Trophoblast cell (in vitro differentiated cells and primary cell): Measurements from ENCODE around the gene GPR137.
A peak's percentile ranks its signal among the peaks of the same experiment; 100 is the strongest.

ENCODE experiments used
- DNase-seq, 2 donors: peaks; one replicate each; pipeline ENCODE4 v3.0.0-alpha.2; 2016
- H2AFZ ChIP-seq: 2 replicates; pipeline ENCODE4 v1.6.1; 2013; ENCODE audit warnings: low read length, moderate library complexity, mild to moderate bottlenecking; ENCODE audit not compliant: insufficient read depth, poor library complexity
- H2AK5ac ChIP-seq: 2 replicates; pipeline ENCODE4 v1.6.1; 2013; ENCODE audit warnings: mild to moderate bottlenecking, low read length
- H2BK120ac ChIP-seq: 2 replicates; pipeline ENCODE4 v1.6.1; 2013; ENCODE audit warnings: low read length, mild to moderate bottlenecking, moderate library complexity; ENCODE audit not compliant: insufficient read depth, poor library complexity
- H2BK12ac ChIP-seq: 2 replicates; pipeline ENCODE4 v1.6.1; 2013; ENCODE audit warnings: mild to moderate bottlenecking, low read length, moderate library complexity
- H2BK5ac ChIP-seq: 2 replicates; pipeline ENCODE4 v1.6.1; 2013; ENCODE audit warnings: low read length, low read depth, moderate library complexity, mild to moderate bottlenecking; ENCODE audit not compliant: poor library complexity
- H3K14ac ChIP-seq: 2 replicates; pipeline ENCODE4 v1.6.1; 2013; ENCODE audit warnings: mild to moderate bottlenecking, low read length
- H3K18ac ChIP-seq: 2 replicates; pipeline ENCODE4 v1.6.1; 2013; ENCODE audit warnings: mild to moderate bottlenecking, low read length
- H3K23ac ChIP-seq: 2 replicates; pipeline ENCODE4 v1.6.1; 2013; ENCODE audit warnings: low read length
- H3K27ac ChIP-seq: 2 replicates; pipeline ENCODE4 v1.5.1; 2013; ENCODE audit warnings: low read depth, mild to moderate bottlenecking, inconsistent platforms, low read length, moderate library complexity
- H3K27me3 ChIP-seq: 2 replicates; pipeline ENCODE4 v1.6.1; 2013; ENCODE audit warnings: inconsistent platforms, mild to moderate bottlenecking, low read length, moderate library complexity; ENCODE audit not compliant: insufficient read depth
- H3K36me3 ChIP-seq, 2 experiments: 1 replicate in 1 of 2; 2 replicates in 1 of 2; pipeline ENCODE4 v1.6.1; 2013; ENCODE audit warnings: low read length in 2 of 2, mild to moderate bottlenecking in 2 of 2, moderate library complexity in 1 of 2; ENCODE audit not compliant: insufficient read depth in 2 of 2, control insufficient read depth in 1 of 2
- H3K4ac ChIP-seq: 2 replicates; pipeline ENCODE4 v1.6.1; 2013; ENCODE audit warnings: low read depth, mild to moderate bottlenecking, low read length, moderate library complexity
- H3K4me1 ChIP-seq, 2 experiments: 1 replicate in 1 of 2; 2 replicates in 1 of 2; pipeline ENCODE4 v1.6.1; 2013; ENCODE audit warnings: low read length in 2 of 2, mild to moderate bottlenecking in 2 of 2, moderate library complexity in 1 of 2; ENCODE audit not compliant: insufficient read depth in 2 of 2, control insufficient read depth in 1 of 2
- H3K4me2 ChIP-seq: 2 replicates; pipeline ENCODE4 v1.6.1; 2013; ENCODE audit warnings: inconsistent platforms, mild to moderate bottlenecking, low read length, moderate library complexity
- H3K4me3 ChIP-seq: 2 replicates; pipeline ENCODE4 v1.5.1; 2013; ENCODE audit warnings: mild to moderate bottlenecking, low read depth, low read length, inconsistent platforms
- H3K79me1 ChIP-seq: one replicate; pipeline ENCODE4 v1.6.1; 2013; ENCODE audit warnings: low read length
- H3K79me2 ChIP-seq: 2 replicates; pipeline ENCODE4 v1.6.1; 2013; ENCODE audit warnings: low read length, mild to moderate bottlenecking; ENCODE audit not compliant: control insufficient read depth, insufficient read depth, poor library complexity
- H3K9ac ChIP-seq: 2 replicates; pipeline ENCODE4 v1.6.1; 2013; ENCODE audit warnings: mild to moderate bottlenecking, low read length
- H3K9me3 ChIP-seq: 2 replicates; pipeline ENCODE4 v1.6.1; 2013; ENCODE audit warnings: low read depth, mild to moderate bottlenecking, control low read depth, inconsistent platforms, low read length; ENCODE audit not compliant: insufficient read depth
- H4K12ac ChIP-seq: 2 replicates; pipeline ENCODE4 v1.6.1; 2013; ENCODE audit warnings: low read depth, mild to moderate bottlenecking, low read length, moderate library complexity
- H4K8ac ChIP-seq: 2 replicates; pipeline ENCODE4 v1.6.1; 2013; ENCODE audit warnings: low read depth, mild to moderate bottlenecking, low read length, moderate library complexity
- H4K91ac ChIP-seq: one replicate; pipeline ENCODE4 v1.6.1; 2013; ENCODE audit warnings: low read depth, mild to moderate bottlenecking, low read length, moderate library complexity
- WGBS: extraction: QIAGEN DNeasy Blood & Tissue Kit; methylation state at CpG from one replicate; pipeline ENCODE4 v1.1.7; 2013; ENCODE audit warnings: missing lambda C conversion rate; ENCODE audit not compliant: insufficient read length, insufficient coverage; ENCODE audit errors: extremely low coverage; 5-methylcytosine and 5-hydroxymethylcytosine counted together

Gene GPR137

DNA sequence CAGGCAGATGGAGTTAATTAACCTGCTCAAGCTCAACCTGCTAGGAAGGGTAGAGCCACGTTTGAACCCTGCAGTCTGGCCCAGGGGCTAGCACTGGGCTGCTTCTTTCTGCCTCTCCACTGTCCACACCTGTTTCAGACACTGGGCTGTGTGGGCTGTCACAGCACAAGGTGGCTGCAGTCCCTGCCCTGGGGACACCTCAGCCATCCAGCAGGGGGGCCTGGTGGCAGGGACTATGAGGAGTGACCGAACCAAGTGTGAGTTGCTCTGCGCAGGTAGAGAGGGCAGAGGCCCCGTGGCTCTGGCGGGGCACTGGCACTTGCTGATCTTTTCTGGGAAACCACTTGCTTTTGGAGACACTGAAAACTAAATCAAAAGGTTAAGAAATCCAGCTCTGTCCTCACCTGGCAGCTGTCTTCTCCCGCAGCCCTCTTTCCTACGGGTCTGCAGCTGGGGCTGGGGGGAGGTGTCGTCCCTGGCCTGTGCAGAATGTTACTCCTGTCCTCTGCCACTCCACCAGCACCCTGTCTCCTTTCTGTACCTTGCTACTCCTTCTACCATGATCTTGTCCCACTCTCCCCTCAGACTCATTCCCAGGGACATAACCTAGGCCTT, 7.0 kb upstream of the GPR137 start:
- H4K91ac ChIP-seq = no peak overlapping the region
- WGBS = no CpG with 5 or more reads among the region's 8 CpGs
- H3K27ac ChIP-seq = no peak overlapping the region
- peak overlapping the region; percentile 17 for H3K23ac ChIP-seq
- H2BK5ac ChIP-seq = no peak overlapping the region
- no peak overlapping the region for H2BK120ac ChIP-seq
- H3K4me1 ChIP-seq = peaks cover 14 to 18% of the 10 kb centered on the region in 2 experiments
- no peak overlapping the region for H3K4me2 ChIP-seq
- H3K9ac ChIP-seq = no peak overlapping the region
- H4K8ac ChIP-seq = no peak overlapping the region
- H3K14ac ChIP-seq = no peak overlapping the region
- H3K36me3 ChIP-seq = peaks cover 20 to 24% of the 10 kb centered on the region in 2 experiments
- no peak overlapping the region for H2AFZ ChIP-seq
- H2AK5ac ChIP-seq = no peak overlapping the region
- no peak overlapping the region for H3K18ac ChIP-seq
- H3K79me2 ChIP-seq = no peaks in the 10 kb centered on the region
- DNase-seq = peak; percentile 78 to 81
- peaks cover 2% of the 10 kb centered on the region for H3K9me3 ChIP-seq
- H4K12ac ChIP-seq = no peak overlapping the region
- H3K4me3 ChIP-seq = no peak overlapping the region
- H2BK12ac ChIP-seq = no peak overlapping the region
- peaks cover 9% of the 10 kb centered on the region for H3K79me1 ChIP-seq
- no peak overlapping the region for H3K4ac ChIP-seq
- H3K27me3 ChIP-seq = no peaks in the 10 kb centered on the region

DNA sequence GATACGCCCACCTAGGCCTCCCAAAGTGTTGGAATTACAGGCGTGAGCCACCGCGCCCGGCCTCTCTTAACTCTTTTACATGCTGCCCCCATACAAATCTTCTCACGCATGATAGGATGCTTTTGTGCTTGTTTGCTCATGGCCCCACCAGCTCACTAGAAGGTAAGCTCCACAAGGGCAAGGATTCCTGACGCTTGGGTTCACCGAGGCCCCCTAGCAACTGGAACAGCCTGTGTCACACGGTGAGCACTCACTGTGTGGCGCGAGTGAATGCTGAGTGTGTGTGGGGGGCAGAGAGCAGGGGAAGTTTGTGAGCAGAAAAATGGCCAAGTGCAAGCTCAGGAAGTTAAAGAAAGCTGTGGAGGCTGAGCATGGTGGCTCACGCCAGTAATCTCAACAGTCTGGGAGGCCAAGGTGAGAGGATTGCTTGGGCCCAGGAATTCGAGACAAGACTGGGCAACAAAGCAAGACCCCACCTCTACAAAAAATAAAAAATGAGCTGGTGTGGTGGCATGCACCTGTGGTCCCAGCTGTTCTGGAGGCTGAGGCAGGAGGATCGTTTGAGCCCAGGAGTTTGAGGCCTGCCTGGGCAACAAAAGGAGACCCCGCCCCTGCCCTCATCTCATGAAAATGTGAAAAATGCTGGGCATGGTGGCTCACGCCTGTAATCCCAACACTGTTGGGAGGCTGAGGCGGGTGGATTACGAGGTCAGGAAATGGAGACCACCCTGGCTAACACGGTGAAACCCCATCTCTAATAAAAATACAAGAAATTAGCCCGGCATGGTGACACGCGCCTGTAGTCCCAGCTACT, 3.5 kb upstream of the GPR137 start:
- no CpG with 5 or more reads among the region's 22 CpGs for WGBS
- no peak overlapping the region for H2BK120ac ChIP-seq
- H3K27me3 ChIP-seq = no peaks in the 10 kb centered on the region
- DNase-seq = peak; percentile 67 to 82
- no peak overlapping the region for H4K91ac ChIP-seq
- no peak overlapping the region for H4K8ac ChIP-seq
- no peak overlapping the region for H3K4me3 ChIP-seq
- no peak overlapping the region for H3K4ac ChIP-seq
- H3K27ac ChIP-seq = no peak overlapping the region
- no peak overlapping the region for H4K12ac ChIP-seq
- no peak overlapping the region for H2AK5ac ChIP-seq
- peaks cover 14% of the 10 kb centered on the region for H3K79me1 ChIP-seq
- H3K36me3 ChIP-seq = peaks cover 14 to 16% of the 10 kb centered on the region in 2 experiments
- peaks cover 7% of the 10 kb centered on the region for H3K79me2 ChIP-seq
- no peak overlapping the region for H2AFZ ChIP-seq
- no peak overlapping the region for H2BK5ac ChIP-seq
- H3K14ac ChIP-seq = no peak overlapping the region
- H3K9ac ChIP-seq = no peak overlapping the region
- H3K18ac ChIP-seq = no peak overlapping the region
- H3K4me1 ChIP-seq = peaks cover 14 to 18% of the 10 kb centered on the region in 2 experiments
- no peak overlapping the region for H2BK12ac ChIP-seq
- H3K9me3 ChIP-seq = peaks cover 2% of the 10 kb centered on the region
- no peak overlapping the region for H3K4me2 ChIP-seq
- no peak overlapping the region for H3K23ac ChIP-seq

DNA sequence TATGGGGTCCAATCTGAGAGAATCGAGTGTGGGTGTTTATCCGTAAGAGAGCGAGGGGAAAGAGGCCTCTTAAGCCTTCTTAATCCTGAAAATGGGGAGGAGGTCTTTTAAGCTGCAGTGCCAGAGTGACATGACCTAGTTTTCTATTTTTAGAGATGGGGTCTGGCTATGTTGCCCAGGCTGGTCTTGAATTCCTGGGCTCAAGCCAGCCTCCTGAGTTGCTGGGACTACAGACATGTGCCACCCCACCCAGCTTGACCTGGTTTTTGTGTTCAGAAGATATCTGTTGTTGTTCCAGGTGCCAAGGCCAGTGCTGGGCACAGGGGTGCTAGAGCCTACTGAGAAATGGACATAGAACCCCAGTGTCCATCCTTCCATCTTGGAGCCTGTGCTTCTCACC, 2.6 kb upstream of the GPR137 start:
- no peak overlapping the region for H4K8ac ChIP-seq
- no peak overlapping the region for H3K4me2 ChIP-seq
- H3K4ac ChIP-seq = no peak overlapping the region
- peaks cover 14% of the 10 kb centered on the region for H3K79me1 ChIP-seq
- H3K18ac ChIP-seq = no peak overlapping the region
- no peak overlapping the region for H2BK120ac ChIP-seq
- H3K23ac ChIP-seq = no peak overlapping the region
- H3K4me1 ChIP-seq = peaks cover 14 to 18% of the 10 kb centered on the region in 2 experiments
- no peak overlapping the region for H2BK5ac ChIP-seq
- no peak overlapping the region for H3K4me3 ChIP-seq
- H4K12ac ChIP-seq = no peak overlapping the region
- no peak overlapping the region for H2AFZ ChIP-seq
- H3K27me3 ChIP-seq = no peaks in the 10 kb centered on the region
- peaks cover 7% of the 10 kb centered on the region for H3K79me2 ChIP-seq
- H2BK12ac ChIP-seq = no peak overlapping the region
- no peak overlapping the region for H4K91ac ChIP-seq
- WGBS = no CpG with 5 or more reads among the region's 3 CpGs
- H3K9me3 ChIP-seq = peaks cover 2% of the 10 kb centered on the region
- H2AK5ac ChIP-seq = peak overlapping the region; percentile 50
- no peak for DNase-seq
- no peak overlapping the region for H3K9ac ChIP-seq
- peaks cover 14 to 18% of the 10 kb centered on the region in 2 experiments for H3K36me3 ChIP-seq
- no peak overlapping the region for H3K14ac ChIP-seq
- no peak overlapping the region for H3K27ac ChIP-seq

DNA sequence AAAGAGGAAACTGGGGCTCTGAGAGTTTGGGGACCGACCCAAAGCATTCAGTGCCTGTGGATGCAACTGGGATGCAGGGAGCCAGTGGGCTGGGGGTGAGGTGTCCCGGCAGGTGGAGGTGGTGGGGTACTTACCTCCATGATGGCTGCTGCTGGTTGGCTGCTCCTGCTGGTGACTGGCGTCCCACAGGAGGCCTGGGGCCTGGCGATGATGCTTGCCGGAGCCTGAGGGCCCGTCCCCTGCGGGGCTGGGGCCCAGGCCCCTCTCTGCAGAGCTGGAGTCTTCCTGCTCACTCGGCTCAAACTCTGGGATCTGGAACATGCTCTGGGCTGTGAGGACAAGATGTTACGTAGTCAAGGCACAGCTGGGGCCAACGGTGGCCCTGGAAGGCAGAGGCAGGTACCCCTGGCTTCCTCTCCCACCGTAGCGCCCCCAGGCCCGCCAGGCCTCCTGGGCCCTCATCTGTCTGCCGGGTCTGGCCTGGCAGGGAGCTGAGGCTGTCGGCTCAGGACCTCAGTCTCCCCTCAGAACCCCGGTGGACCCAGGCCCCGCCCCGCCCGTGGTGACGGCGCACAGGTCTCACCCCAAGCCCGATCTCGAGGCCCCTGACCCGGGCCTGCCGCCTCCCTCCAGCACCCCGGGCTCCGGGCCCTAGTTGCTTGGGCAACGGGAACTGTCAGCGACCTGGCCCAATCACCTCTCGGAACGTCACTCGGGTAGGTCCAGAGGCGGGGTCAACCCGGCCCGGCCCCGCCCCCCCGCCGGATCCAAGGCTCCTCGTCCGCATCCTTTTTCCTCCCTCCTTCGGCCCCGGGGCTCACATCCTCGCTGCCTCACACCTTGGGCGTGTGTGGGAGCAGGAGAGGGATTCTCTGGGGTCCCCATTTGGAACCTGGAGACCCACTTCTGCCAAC, 1.3 kb upstream of the GPR137 start, which contains the start of gene BAD:
TSS of gene BAD (minus strand) at position 618 of the 914 bp plus-strand sequence. CDS start at position 321, 297 bp downstream.
- peaks cover 14 to 18% of the 10 kb centered on the region in 2 experiments for H3K4me1 ChIP-seq
- peaks cover 14% of the 10 kb centered on the region for H3K79me1 ChIP-seq
- peak within 1 kb of the TSS; percentile 77 for H3K27ac ChIP-seq
- peak within 1 kb of the TSS; percentile 83 for H3K18ac ChIP-seq
- H2BK120ac ChIP-seq = peak within 1 kb of the TSS; percentile 59
- H3K4me2 ChIP-seq = peak within 1 kb of the TSS; percentile 100
- H2BK5ac ChIP-seq = peak within 1 kb of the TSS; percentile 63
- H3K4me3 ChIP-seq = peak within 1 kb of the TSS; percentile 86
- H3K36me3 ChIP-seq = peaks cover 7 to 16% of the 10 kb centered on the region in 2 experiments
- peak within 1 kb of the TSS; percentile 81 for H4K8ac ChIP-seq
- H3K23ac ChIP-seq = no peak within 1 kb of the TSS
- H3K14ac ChIP-seq = peak within 1 kb of the TSS; percentile 78
- peak within 1 kb of the TSS; percentile 16 for H2AK5ac ChIP-seq
- peak; percentile 95 to 96 for DNase-seq
- H3K27me3 ChIP-seq = no peaks in the 10 kb centered on the region
- H4K12ac ChIP-seq = peak within 1 kb of the TSS; percentile 54
- peaks cover 2% of the 10 kb centered on the region for H3K9me3 ChIP-seq
- H3K9ac ChIP-seq = peak within 1 kb of the TSS; percentile 86
- H2AFZ ChIP-seq = peak within 1 kb of the TSS; percentile 80
- peak within 1 kb of the TSS; percentile 83 for H4K91ac ChIP-seq
- H3K79me2 ChIP-seq = peaks cover 7% of the 10 kb centered on the region
- peak within 1 kb of the TSS; percentile 4 for H2BK12ac ChIP-seq
- no CpG with 5 or more reads among the region's 44 CpGs for WGBS
- H3K4ac ChIP-seq = peak within 1 kb of the TSS; percentile 38
